Astrocyte (in vitro differentiated cells and primary cell): ENCODE results near the gene SOHLH1.

Experiments used
- EZH2 ChIP-seq: IDR thresholded peaks from 2 replicates; pipeline ENCODE4 v1.6.1; 2012; ENCODE audit warnings: mild to moderate bottlenecking, low read length, inconsistent platforms; ENCODE audit not compliant: insufficient read depth
- TF ChIP-seq, protein P1 (sequence below): IDR thresholded peaks from 2 replicates; pipeline ENCODE4 v1.5.1; 2011; ENCODE audit warnings: low read depth, mild to moderate bottlenecking, inconsistent platforms, low read length, moderate library complexity; ENCODE audit not compliant: insufficient read depth

GRCh38 chr9:135744333-135745070 is 45.2 kb upstream of the SOHLH1 start:
- TF ChIP-seq, protein P1, sequence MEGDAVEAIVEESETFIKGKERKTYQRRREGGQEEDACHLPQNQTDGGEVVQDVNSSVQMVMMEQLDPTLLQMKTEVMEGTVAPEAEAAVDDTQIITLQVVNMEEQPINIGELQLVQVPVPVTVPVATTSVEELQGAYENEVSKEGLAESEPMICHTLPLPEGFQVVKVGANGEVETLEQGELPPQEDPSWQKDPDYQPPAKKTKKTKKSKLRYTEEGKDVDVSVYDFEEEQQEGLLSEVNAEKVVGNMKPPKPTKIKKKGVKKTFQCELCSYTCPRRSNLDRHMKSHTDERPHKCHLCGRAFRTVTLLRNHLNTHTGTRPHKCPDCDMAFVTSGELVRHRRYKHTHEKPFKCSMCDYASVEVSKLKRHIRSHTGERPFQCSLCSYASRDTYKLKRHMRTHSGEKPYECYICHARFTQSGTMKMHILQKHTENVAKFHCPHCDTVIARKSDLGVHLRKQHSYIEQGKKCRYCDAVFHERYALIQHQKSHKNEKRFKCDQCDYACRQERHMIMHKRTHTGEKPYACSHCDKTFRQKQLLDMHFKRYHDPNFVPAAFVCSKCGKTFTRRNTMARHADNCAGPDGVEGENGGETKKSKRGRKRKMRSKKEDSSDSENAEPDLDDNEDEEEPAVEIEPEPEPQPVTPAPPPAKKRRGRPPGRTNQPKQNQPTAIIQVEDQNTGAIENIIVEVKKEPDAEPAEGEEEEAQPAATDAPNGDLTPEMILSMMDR = no peak
- no peak for TF ChIP-seq EZH2
